Neural cell (in vitro differentiated cells): ENCODE measurements around the gene AGTRAP. TPM values are rescaled to one million over a fixed set of nuclear protein-coding genes. Genes with fewer than 3 reads are reported as not detected.
A peak's percentile ranks its signal among the peaks of the same experiment; 100 is the strongest.

Source experiments
- H2AFZ ChIP-seq: fragments of 200-600, 300-800 bp; sonication (generic), shearing (Covaris generic); 2 replicates; pipeline ENCODE4 v1.6.0; 2014; ENCODE audit warnings: low read depth, mild to moderate bottlenecking, antibody characterized with exemption, low read length, moderate library complexity
- H3F3A ChIP-seq: fragments of 200-600 bp; shearing (Covaris generic); 2 replicates; pipeline ENCODE4 v1.6.1; 2016; ENCODE audit warnings: mild to moderate bottlenecking, moderate library complexity, mixed read lengths, antibody characterized with exemption, low read length; ENCODE audit not compliant: insufficient read depth, poor library complexity, severe bottlenecking
- H3K27ac ChIP-seq: fragments of 200-600, 300-800 bp; sonication (generic), shearing (Covaris generic); 2 replicates; pipeline ENCODE4 v1.5.1; 2014; ENCODE audit warnings: mild to moderate bottlenecking, low read length, moderate library complexity
- H3K27me3 ChIP-seq: fragments of 300-800, 200-600 bp; sonication (generic), shearing (Covaris generic); 2 replicates; pipeline ENCODE4 v1.6.0; 2014; ENCODE audit warnings: mild to moderate bottlenecking, low read depth, low read length, moderate library complexity; ENCODE audit not compliant: insufficient read depth
- H3K36me3 ChIP-seq: fragments of 300-800, 200-600 bp; sonication (generic), shearing (Covaris generic); 2 replicates; pipeline ENCODE4 v1.5.1; 2014; ENCODE audit warnings: mild to moderate bottlenecking, antibody characterized with exemption, low read length, moderate library complexity; ENCODE audit not compliant: insufficient read depth
- H3K4me2 ChIP-seq: fragments of 300-800, 200-600 bp; sonication (generic), shearing (Covaris generic); 2 replicates; pipeline ENCODE4 v1.6.0; 2014; ENCODE audit warnings: mild to moderate bottlenecking, low read length
- H3K4me3 ChIP-seq: fragments of 300-800, 200-600 bp; sonication (generic), shearing (Covaris generic); 2 replicates; pipeline ENCODE4 v1.5.1; 2014; ENCODE audit warnings: mild to moderate bottlenecking, low read length, moderate library complexity
- H3K79me2 ChIP-seq: fragments of 200-600 bp; shearing (Covaris generic); replicated peaks from 2 replicates; pipeline ENCODE4 v1.6.0; 2014; ENCODE audit warnings: mild to moderate bottlenecking, low read length, moderate library complexity; ENCODE audit not compliant: insufficient read depth
- H3K9ac ChIP-seq: fragments of 300-800, 200-600 bp; sonication (generic), shearing (Covaris generic); 2 replicates; pipeline ENCODE4 v1.6.1; 2016; ENCODE audit warnings: mild to moderate bottlenecking, low read length, mixed read lengths
- H3K9me2 ChIP-seq: fragments of 200-600 bp; shearing (Covaris generic); 2 replicates; pipeline ENCODE4 v1.6.1; 2016; ENCODE audit warnings: mild to moderate bottlenecking, low read length, mixed read lengths; ENCODE audit not compliant: insufficient read depth
- H3K9me3 ChIP-seq: fragments of 200-600, 300-800 bp; sonication (generic), shearing (Covaris generic); 2 replicates; pipeline ENCODE4 v1.6.1; 2016; ENCODE audit warnings: mild to moderate bottlenecking, mixed run types, low read length, moderate library complexity, mixed read lengths
- H4K20me1 ChIP-seq: fragments of 200-600 bp; shearing (Covaris generic); 2 replicates; pipeline ENCODE4 v1.6.1; 2016; ENCODE audit warnings: mild to moderate bottlenecking, mixed run types; ENCODE audit not compliant: insufficient read depth
- EP300 ChIP-seq: fragments of 450-650 bp; conservative IDR thresholded peaks from 2 replicates; pipeline ENCODE4 v1.6.1; 2014; ENCODE audit warnings: antibody characterized with exemption, mild to moderate bottlenecking, moderate library complexity; ENCODE audit not compliant: poor library complexity, severe bottlenecking
- EZH2 ChIP-seq: fragments of 200-600, 300-800 bp; shearing (Covaris generic), sonication (generic); IDR thresholded peaks from 2 replicates; pipeline ENCODE4 v1.6.1; 2014; ENCODE audit warnings: antibody characterized with exemption, low read length, borderline replicate concordance, mild to moderate bottlenecking; ENCODE audit not compliant: insufficient read depth, poor library complexity, severe bottlenecking
- MXI1 ChIP-seq: fragments of 450-650 bp; conservative IDR thresholded peaks from 2 replicates; pipeline ENCODE4 v1.6.1; 2014; ENCODE audit warnings: antibody characterized with exemption, mild to moderate bottlenecking; ENCODE audit not compliant: poor library complexity, severe bottlenecking
- POLR2AphosphoS5 ChIP-seq: IDR thresholded peaks from 2 replicates; pipeline ENCODE4 v1.6.1; 2012
- RAD21 ChIP-seq: fragments of 450-650 bp; conservative IDR thresholded peaks from 2 replicates; pipeline ENCODE4 v1.6.1; 2014; ENCODE audit warnings: antibody characterized with exemption, mild to moderate bottlenecking, moderate library complexity
- SMC3 ChIP-seq: fragments of 450-650 bp; conservative IDR thresholded peaks from 2 replicates; pipeline ENCODE4 v1.6.1; 2014; ENCODE audit warnings: antibody characterized with exemption, mild to moderate bottlenecking, moderate library complexity; ENCODE audit not compliant: poor library complexity
- TAF1 ChIP-seq: IDR thresholded peaks from 2 replicates; pipeline ENCODE4 v1.6.1; 2012; ENCODE audit warnings: low read depth
- polyA plus RNA-seq: library from polyadenylated mRNA; depleted of rRNA; stranded (reverse); fragments of >200 nt; gene quantifications from 2 replicates; pipeline ENCODE4 v1.2.3, GENCODE V29; 2014
- TF ChIP-seq, protein P1 (sequence below): fragments of 450-650 bp; IDR thresholded peaks from 2 replicates; pipeline ENCODE4 v1.5.1; 2014; ENCODE audit warnings: antibody characterized with exemption, mild to moderate bottlenecking, moderate library complexity; ENCODE audit not compliant: poor library complexity, severe bottlenecking
- TF ChIP-seq, protein P2 (sequence below): IDR thresholded peaks from 2 replicates; pipeline ENCODE4 v1.6.1; 2012; ENCODE audit warnings: borderline replicate concordance

AGTRAP gene
- polyA plus RNA-seq, 1 donor from 2014 or later: 4.4 TPM

DNA sequence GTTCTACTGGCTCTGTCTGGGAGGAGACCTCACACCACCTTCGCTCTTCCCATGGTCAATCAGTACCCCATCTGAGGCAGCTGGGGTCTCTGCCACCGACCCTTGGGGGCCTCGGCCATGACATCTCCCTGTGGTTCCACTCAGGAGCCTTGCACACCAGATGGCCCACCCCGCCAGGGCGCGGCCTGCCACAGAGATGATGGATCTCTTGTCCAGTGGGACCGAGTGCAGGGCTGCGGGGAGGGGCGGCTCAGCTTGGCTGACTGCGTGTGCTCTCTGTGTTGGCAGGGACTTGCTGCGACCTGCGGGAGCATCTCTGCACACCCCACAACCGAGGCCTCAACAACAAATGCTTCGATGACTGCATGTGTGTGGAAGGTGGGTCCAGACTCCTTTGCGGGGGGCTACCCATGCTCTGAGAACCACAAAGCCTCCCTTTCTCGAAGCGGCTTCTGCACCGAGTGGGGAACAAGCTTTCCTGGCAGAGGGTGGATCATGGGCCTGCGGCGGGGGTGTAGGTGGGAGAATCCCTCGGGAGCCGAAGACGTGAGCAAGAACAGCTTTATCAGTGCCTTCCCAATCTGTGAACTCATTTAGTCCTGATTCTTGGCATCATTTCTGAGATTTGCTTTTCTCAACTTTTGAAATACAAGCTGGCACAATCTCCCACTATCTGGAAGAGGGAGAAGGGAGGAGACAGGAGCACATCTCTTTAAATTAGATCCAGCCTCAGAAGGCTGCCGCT, 20.9 kb upstream of the AGTRAP start:
- no peak overlapping the region for H3K4me3 ChIP-seq
- H3F3A ChIP-seq: no peaks in the 10 kb centered on the region
- no peaks in the 10 kb centered on the region for H3K79me2 ChIP-seq
- H3K9ac ChIP-seq: no peak overlapping the region
- no peak overlapping the region for H3K4me2 ChIP-seq
- no peaks in the 10 kb centered on the region for H3K9me2 ChIP-seq
- no peaks in the 10 kb centered on the region for H3K36me3 ChIP-seq
- no peaks in the 10 kb centered on the region for H4K20me1 ChIP-seq
- no peak overlapping the region for H3K27ac ChIP-seq
- TF ChIP-seq EP300: no peak
- TF ChIP-seq MXI1: no peak
- no peak for TF ChIP-seq TAF1
- TF ChIP-seq, protein P1, sequence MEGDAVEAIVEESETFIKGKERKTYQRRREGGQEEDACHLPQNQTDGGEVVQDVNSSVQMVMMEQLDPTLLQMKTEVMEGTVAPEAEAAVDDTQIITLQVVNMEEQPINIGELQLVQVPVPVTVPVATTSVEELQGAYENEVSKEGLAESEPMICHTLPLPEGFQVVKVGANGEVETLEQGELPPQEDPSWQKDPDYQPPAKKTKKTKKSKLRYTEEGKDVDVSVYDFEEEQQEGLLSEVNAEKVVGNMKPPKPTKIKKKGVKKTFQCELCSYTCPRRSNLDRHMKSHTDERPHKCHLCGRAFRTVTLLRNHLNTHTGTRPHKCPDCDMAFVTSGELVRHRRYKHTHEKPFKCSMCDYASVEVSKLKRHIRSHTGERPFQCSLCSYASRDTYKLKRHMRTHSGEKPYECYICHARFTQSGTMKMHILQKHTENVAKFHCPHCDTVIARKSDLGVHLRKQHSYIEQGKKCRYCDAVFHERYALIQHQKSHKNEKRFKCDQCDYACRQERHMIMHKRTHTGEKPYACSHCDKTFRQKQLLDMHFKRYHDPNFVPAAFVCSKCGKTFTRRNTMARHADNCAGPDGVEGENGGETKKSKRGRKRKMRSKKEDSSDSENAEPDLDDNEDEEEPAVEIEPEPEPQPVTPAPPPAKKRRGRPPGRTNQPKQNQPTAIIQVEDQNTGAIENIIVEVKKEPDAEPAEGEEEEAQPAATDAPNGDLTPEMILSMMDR: no peak
- TF ChIP-seq RAD21: no peak
- TF ChIP-seq SMC3: no peak
- TF ChIP-seq EZH2: no peak
- TF ChIP-seq POLR2AphosphoS5: no peak
- no peaks in the 10 kb centered on the region for H3K27me3 ChIP-seq
- no peak overlapping the region for H2AFZ ChIP-seq
- no peaks in the 10 kb centered on the region for H3K9me3 ChIP-seq

DNA sequence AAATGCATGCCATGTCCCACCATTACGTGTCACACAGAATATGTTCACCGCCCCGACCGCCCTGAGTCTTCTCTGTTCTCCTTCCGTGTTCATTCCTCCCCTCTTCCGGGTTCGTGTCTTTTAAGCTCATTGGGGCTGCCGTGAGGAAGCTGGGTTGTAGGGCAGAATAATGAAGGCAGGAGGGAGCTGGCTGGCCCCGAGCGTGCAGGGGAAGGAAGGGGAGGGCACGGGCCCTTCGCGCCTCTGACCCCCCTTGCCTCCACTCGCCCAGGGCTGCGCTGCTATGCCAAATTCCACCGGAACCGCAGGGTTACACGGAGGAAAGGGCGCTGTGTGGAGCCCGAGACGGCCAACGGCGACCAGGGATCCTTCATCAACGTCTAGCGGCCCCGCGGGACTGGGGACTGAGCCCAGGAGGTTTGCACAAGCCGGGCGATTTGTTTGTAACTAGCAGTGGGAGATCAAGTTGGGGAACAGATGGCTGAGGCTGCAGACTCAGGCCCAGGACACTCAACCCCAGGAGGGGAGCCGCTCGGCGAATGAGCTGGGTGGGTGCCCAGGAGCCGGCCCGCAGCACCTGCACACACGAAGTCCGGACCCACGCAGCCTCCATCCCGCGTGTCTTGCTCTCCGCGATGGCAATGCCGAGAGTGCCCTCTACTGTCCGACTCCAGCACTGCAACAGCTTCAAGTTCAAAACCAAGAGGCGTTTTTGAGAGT, 16.5 kb upstream of the AGTRAP start:
- no peaks in the 10 kb centered on the region for H3K9me3 ChIP-seq
- H3K79me2 ChIP-seq: no peaks in the 10 kb centered on the region
- no peak overlapping the region for H3K4me2 ChIP-seq
- H3K27me3 ChIP-seq: no peaks in the 10 kb centered on the region
- TF ChIP-seq, protein P2, sequence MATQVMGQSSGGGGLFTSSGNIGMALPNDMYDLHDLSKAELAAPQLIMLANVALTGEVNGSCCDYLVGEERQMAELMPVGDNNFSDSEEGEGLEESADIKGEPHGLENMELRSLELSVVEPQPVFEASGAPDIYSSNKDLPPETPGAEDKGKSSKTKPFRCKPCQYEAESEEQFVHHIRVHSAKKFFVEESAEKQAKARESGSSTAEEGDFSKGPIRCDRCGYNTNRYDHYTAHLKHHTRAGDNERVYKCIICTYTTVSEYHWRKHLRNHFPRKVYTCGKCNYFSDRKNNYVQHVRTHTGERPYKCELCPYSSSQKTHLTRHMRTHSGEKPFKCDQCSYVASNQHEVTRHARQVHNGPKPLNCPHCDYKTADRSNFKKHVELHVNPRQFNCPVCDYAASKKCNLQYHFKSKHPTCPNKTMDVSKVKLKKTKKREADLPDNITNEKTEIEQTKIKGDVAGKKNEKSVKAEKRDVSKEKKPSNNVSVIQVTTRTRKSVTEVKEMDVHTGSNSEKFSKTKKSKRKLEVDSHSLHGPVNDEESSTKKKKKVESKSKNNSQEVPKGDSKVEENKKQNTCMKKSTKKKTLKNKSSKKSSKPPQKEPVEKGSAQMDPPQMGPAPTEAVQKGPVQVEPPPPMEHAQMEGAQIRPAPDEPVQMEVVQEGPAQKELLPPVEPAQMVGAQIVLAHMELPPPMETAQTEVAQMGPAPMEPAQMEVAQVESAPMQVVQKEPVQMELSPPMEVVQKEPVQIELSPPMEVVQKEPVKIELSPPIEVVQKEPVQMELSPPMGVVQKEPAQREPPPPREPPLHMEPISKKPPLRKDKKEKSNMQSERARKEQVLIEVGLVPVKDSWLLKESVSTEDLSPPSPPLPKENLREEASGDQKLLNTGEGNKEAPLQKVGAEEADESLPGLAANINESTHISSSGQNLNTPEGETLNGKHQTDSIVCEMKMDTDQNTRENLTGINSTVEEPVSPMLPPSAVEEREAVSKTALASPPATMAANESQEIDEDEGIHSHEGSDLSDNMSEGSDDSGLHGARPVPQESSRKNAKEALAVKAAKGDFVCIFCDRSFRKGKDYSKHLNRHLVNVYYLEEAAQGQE: no peak
- TF ChIP-seq RAD21 (peak; percentile 88), SMC3 (peak; percentile 81), EP300 (no peak), MXI1 (peak; percentile 47)
- TF ChIP-seq, protein P1: peak; percentile 93
- H3K4me3 ChIP-seq: no peak overlapping the region
- H3K27ac ChIP-seq: no peak overlapping the region
- no peaks in the 10 kb centered on the region for H3K9me2 ChIP-seq
- H2AFZ ChIP-seq: no peak overlapping the region
- H3F3A ChIP-seq: no peaks in the 10 kb centered on the region
- no peaks in the 10 kb centered on the region for H3K36me3 ChIP-seq
- H3K9ac ChIP-seq: no peak overlapping the region
- H4K20me1 ChIP-seq: no peaks in the 10 kb centered on the region
